Putamen (tissue), 1 donor: Measurements from ENCODE around the gene USP17L13.
"Not testable (repeated sequence)": the region's sequence is repeated elsewhere in the genome, so short reads cannot be mapped to it uniquely, and the experiment has no call there.

Source experiments
- DNase-seq: peaks from one replicate; pipeline ENCODE4 v3.0.0-alpha.2; 2016; ENCODE audit warnings: low spot score

Gene USP17L13

GRCh38 chr4:9224596-9224995 lies at the start of gene USP17L13:
Gene USP17L13, plus strand, starts transcription at chr4:9224896. Its CDS starts 0 bp downstream, at chr4:9224896.
- DNase-seq: not testable (repeated sequence)

- DNase-seq: not testable (repeated sequence)
Observed at GRCh38 chr4:9210357-9210756, 14.3 kb upstream of the USP17L13 start, which contains the start of gene USP17L10. Gene USP17L10, plus strand, starts transcription at chr4:9210657. Its CDS starts 0 bp downstream, at chr4:9210657.

- not testable (repeated sequence) for DNase-seq
Observed at GRCh38 chr4:9214701-9215100, 10.0 kb upstream of the USP17L13 start.

- not testable (repeated sequence) for DNase-seq
Observed at GRCh38 chr4:9215105-9215504, 9.6 kb upstream of the USP17L13 start, which contains the start of gene USP17L11. Gene USP17L11, plus strand, starts transcription at chr4:9215405. Its CDS starts 0 bp downstream, at chr4:9215405.

- not testable (repeated sequence) for DNase-seq
Observed at GRCh38 chr4:9219852-9220251, 4.8 kb upstream of the USP17L13 start, which contains the start of gene USP17L12. Gene USP17L12, plus strand, starts transcription at chr4:9220152. Its CDS starts 0 bp downstream, at chr4:9220152.

- not testable (repeated sequence) for DNase-seq
Observed at GRCh38 chr4:9230249-9230648, 5.6 kb downstream of the USP17L13 start.

- DNase-seq: not testable (repeated sequence)
Observed at GRCh38 chr4:9234085-9234484, 9.4 kb downstream of the USP17L13 start, which contains the start of gene USP17L15. Gene USP17L15, plus strand, starts transcription at chr4:9234385. Its CDS starts 0 bp downstream, at chr4:9234385.

- not testable (repeated sequence) for DNase-seq
Observed at GRCh38 chr4:9238461-9238860, 13.8 kb downstream of the USP17L13 start.

GRCh38 chr4:9243579-9243978 lies 18.9 kb downstream of the USP17L13 start, which contains the start of gene USP17L17:
Gene USP17L17, plus strand, starts transcription at chr4:9243879. Its CDS starts 0 bp downstream, at chr4:9243879.
- DNase-seq: not testable (repeated sequence)

GRCh38 chr4:9247953-9248680 lies 23.4 kb downstream of the USP17L13 start, which contains the start of gene USP17L18:
Gene USP17L18, plus strand, starts transcription at chr4:9248630. Its CDS starts 0 bp downstream, at chr4:9248630.
- peak; percentile 0 for DNase-seq

- DNase-seq: not testable (repeated sequence)
Observed at GRCh38 chr4:9253078-9253477, 28.4 kb downstream of the USP17L13 start, which contains the start of gene USP17L19. Gene USP17L19, plus strand, starts transcription at chr4:9253378. Its CDS starts 0 bp downstream, at chr4:9253378.

- not testable (repeated sequence) for DNase-seq
Observed at GRCh38 chr4:9257824-9258223, 33.1 kb downstream of the USP17L13 start, which contains the start of gene USP17L20. Gene USP17L20, plus strand, starts transcription at chr4:9258124. Its CDS starts 0 bp downstream, at chr4:9258124.

GRCh38 chr4:9262572-9262971 lies 37.9 kb downstream of the USP17L13 start, which contains the start of gene USP17L21:
Gene USP17L21, plus strand, starts transcription at chr4:9262872. Its CDS starts 0 bp downstream, at chr4:9262872.
- not testable (repeated sequence) for DNase-seq

- not testable (repeated sequence) for DNase-seq
Observed at GRCh38 chr4:9267319-9267718, 42.6 kb downstream of the USP17L13 start, which contains the start of gene USP17L22. Gene USP17L22, plus strand, starts transcription at chr4:9267619. Its CDS starts 0 bp downstream, at chr4:9267619.

GRCh38 chr4:9271719-9272118 lies 47.0 kb downstream of the USP17L13 start:
- DNase-seq: not testable (repeated sequence)
